ENCODE results near the gene ARL14EP. TPM values are rescaled to one million over a fixed set of nuclear protein-coding genes. Genes with fewer than 3 reads are reported as not detected.

ARL14EP gene
- polyA plus RNA-seq, 1 donor (not counting 4 experiments of a cell fraction or from before 2014, with no cell fraction given) = 32.6 TPM

DNA sequence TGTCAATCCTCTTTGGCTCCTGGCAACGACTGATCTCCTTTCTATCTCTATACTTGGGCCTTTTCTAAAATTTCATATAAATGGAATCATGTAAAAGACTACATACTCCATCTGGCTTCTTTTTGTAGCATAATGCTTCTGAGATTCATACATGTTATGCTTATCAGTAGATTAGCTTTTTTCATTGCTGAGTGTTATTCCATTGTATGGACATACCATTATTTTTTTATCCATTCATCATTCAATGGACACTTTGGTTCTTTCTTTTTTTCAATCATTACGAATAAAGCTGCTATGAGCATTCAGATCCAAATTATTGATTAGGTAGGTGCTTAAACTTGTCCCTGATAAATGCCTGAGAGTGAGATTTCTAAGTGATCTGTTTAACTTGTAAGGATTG is 11.7 kb upstream of the ARL14EP start:
- Histone ChIP-seq H3K9me3 (ENCODE audit: control insufficient read depth, low read depth, low read length) (no peaks in the 10 kb centered on the region), H3K27me3 (ENCODE audit: control insufficient read depth, extremely low read depth, insufficient read depth, low read length) (no peaks in the 10 kb centered on the region), H3K36me3 (ENCODE audit: control insufficient read depth in 2 of 2, extremely low read depth in 1 of 2, insufficient read depth in 2 of 2, low read length in 2 of 2) (no peaks in the 10 kb centered on the region), H3K27ac (ENCODE audit: control insufficient read depth, insufficient read depth, low read length) (no peak overlapping the region), H3K79me2 (ENCODE audit: control insufficient read depth, insufficient read depth, low read length) (no peaks in the 10 kb centered on the region), H3K4me3 (ENCODE audit: control insufficient read depth in 2 of 3, extremely low read depth in 1 of 3, insufficient read depth in 2 of 3, low read depth in 1 of 3, low read length in 3 of 3) (no peak overlapping the region), H3K9me1 (ENCODE audit: control insufficient read depth, extremely low read depth, insufficient read depth, low read length) (no peaks in the 10 kb centered on the region), H4K20me1 (ENCODE audit: control insufficient read depth, extremely low read depth, insufficient read depth, low read length) (no peaks in the 10 kb centered on the region), H3K4me1 (ENCODE audit: control insufficient read depth, extremely low read depth, insufficient read depth, low read length) (no peaks in the 10 kb centered on the region), H3K4me2 (ENCODE audit: control insufficient read depth, extremely low read depth, insufficient read depth, low read depth, low read length) (no peak overlapping the region), H2AFZ (ENCODE audit: control insufficient read depth, low read length) (no peak overlapping the region), H3K9ac (ENCODE audit: control insufficient read depth, extremely low read depth, insufficient read depth, low read length) (no peak overlapping the region)
- no peak for DNase-seq (ENCODE audit: low read depth, low spot score)
- no peak for FAIRE-seq
- dilution Hi-C loops (cut with MboI; ENCODE audit: extremely low pct_ligation_motif_present, low sequenced_read_pairs) = no loop called here
- TF ChIP-seq EZH2 (IDR thresholded peaks at IDR 0.05; ENCODE audit: low read length) = no peak
- TF ChIP-seq, protein P1, sequence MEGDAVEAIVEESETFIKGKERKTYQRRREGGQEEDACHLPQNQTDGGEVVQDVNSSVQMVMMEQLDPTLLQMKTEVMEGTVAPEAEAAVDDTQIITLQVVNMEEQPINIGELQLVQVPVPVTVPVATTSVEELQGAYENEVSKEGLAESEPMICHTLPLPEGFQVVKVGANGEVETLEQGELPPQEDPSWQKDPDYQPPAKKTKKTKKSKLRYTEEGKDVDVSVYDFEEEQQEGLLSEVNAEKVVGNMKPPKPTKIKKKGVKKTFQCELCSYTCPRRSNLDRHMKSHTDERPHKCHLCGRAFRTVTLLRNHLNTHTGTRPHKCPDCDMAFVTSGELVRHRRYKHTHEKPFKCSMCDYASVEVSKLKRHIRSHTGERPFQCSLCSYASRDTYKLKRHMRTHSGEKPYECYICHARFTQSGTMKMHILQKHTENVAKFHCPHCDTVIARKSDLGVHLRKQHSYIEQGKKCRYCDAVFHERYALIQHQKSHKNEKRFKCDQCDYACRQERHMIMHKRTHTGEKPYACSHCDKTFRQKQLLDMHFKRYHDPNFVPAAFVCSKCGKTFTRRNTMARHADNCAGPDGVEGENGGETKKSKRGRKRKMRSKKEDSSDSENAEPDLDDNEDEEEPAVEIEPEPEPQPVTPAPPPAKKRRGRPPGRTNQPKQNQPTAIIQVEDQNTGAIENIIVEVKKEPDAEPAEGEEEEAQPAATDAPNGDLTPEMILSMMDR (optimal IDR thresholded peaks at IDR 0.05 in 1 of 3, IDR thresholded peaks at IDR 0.05 in 1 of 3, conservative IDR thresholded peaks at IDR 0.05 in 1 of 3; ENCODE audit: extremely low read depth in 1 of 3, insufficient read depth in 2 of 3, low read length in 3 of 3) = no peak

DNA sequence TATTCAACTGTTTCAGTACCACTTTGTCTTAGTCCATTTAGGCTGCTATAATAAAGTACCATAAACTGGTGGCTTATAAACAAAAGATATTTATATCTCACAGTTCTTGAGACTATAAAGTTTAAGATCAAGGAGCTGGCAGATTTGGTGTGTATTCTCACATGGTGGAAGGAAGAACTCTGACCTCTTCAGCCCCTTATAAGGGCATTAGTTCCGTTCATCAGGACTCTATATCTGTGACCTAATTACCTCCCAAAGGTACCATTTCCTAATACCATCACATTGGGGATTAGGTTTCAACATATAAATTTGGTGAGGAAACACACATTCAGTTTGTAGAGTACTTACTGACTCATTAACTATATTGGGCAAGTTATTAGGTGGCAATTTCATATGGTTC is 10.7 kb upstream of the ARL14EP start:
- H3K27me3 ChIP-seq (ENCODE audit: control insufficient read depth, extremely low read depth, insufficient read depth, low read length) = no peaks in the 10 kb centered on the region
- no peak overlapping the region for H2AFZ ChIP-seq (ENCODE audit: control insufficient read depth, low read length)
- H3K4me2 ChIP-seq (ENCODE audit: control insufficient read depth, extremely low read depth, insufficient read depth, low read depth, low read length) = no peak overlapping the region
- FAIRE-seq (no peak), DNase-seq (ENCODE audit: low read depth, low spot score) (no peak)
- no peaks in the 10 kb centered on the region for H3K9me1 ChIP-seq (ENCODE audit: control insufficient read depth, extremely low read depth, insufficient read depth, low read length)
- H3K79me2 ChIP-seq (ENCODE audit: control insufficient read depth, insufficient read depth, low read length) = no peaks in the 10 kb centered on the region
- dilution Hi-C loops (cut with MboI; ENCODE audit: extremely low pct_ligation_motif_present, low sequenced_read_pairs) = no loop called here
- H3K9me3 ChIP-seq (ENCODE audit: control insufficient read depth, low read depth, low read length) = no peaks in the 10 kb centered on the region
- H3K4me3 ChIP-seq (ENCODE audit: control insufficient read depth in 2 of 3, extremely low read depth in 1 of 3, insufficient read depth in 2 of 3, low read depth in 1 of 3, low read length in 3 of 3) = no peak overlapping the region
- no peak for TF ChIP-seq EZH2 (IDR thresholded peaks at IDR 0.05; ENCODE audit: low read length)
- TF ChIP-seq, protein P1 (optimal IDR thresholded peaks at IDR 0.05 in 1 of 3, IDR thresholded peaks at IDR 0.05 in 1 of 3, conservative IDR thresholded peaks at IDR 0.05 in 1 of 3; ENCODE audit: extremely low read depth in 1 of 3, insufficient read depth in 2 of 3, low read length in 3 of 3) = no peak
- no peaks in the 10 kb centered on the region for H3K36me3 ChIP-seq (ENCODE audit: control insufficient read depth in 2 of 2, extremely low read depth in 1 of 2, insufficient read depth in 2 of 2, low read length in 2 of 2)
- H3K9ac ChIP-seq (ENCODE audit: control insufficient read depth, extremely low read depth, insufficient read depth, low read length) = no peak overlapping the region
- H4K20me1 ChIP-seq (ENCODE audit: control insufficient read depth, extremely low read depth, insufficient read depth, low read length) = no peaks in the 10 kb centered on the region
- no peaks in the 10 kb centered on the region for H3K4me1 ChIP-seq (ENCODE audit: control insufficient read depth, extremely low read depth, insufficient read depth, low read length)
- no peak overlapping the region for H3K27ac ChIP-seq (ENCODE audit: control insufficient read depth, insufficient read depth, low read length)

Data from keratinocyte (primary cell).